Heart left ventricle (tissue), 13 donors: ENCODE measurements around the gene LILRA6.
"Not testable (repeated sequence)": the region's sequence is repeated elsewhere in the genome, so short reads cannot be mapped to it uniquely, and the experiment has no call there.

Experiments
- CTCF ChIP-seq, 12 donors: fragments of 200-600 bp; sonication (generic) in 4 of 12; IDR thresholded peaks; one replicate each; pipeline versions ENCODE4 v1.5.0 to v1.8.0; 2018 to 2022; ENCODE audit warnings: antibody characterized with exemption in 12 of 12, mild to moderate bottlenecking in 5 of 12
- POLR2A ChIP-seq, 2 donors: fragments of 450-650 bp; IDR thresholded peaks; one replicate each; pipeline ENCODE4 v1.6.1; 2017; ENCODE audit warnings: antibody characterized with exemption in 2 of 2, mild to moderate bottlenecking in 2 of 2, moderate library complexity in 2 of 2
- donor health status: ischemic (EF 13 %, LVEDD 7.1; RV severe dilation, severe dysfunction).
- donor health status: DM: no; HTN: yes; CAD: no.
- donor health status: DM: no; HTN: no; CAD: no.
- donor health status: ischemic (EF 25% LVEDD 6.9; RV normal size, moderate dysfunction).
- donor health status: ischemic (EF 25% LVEDD 5.7; RV mildly dilated, moderate dysfunction).
- donor health status: ischemic (EF 35%, LVEDD 5.7; RV mildly dilated, moderate dysfunction).
- donor health status: nonischemic (EF 11% LVEDD 7.7; RV severe dilation, severe dysfunction).
- donor health status: DM: yes; HTN: yes; CAD: no.
- donor health status: PGD.
- donor health status: ischemic (EF 29% LVEDD 5.4; RV normal size, mild dysfunction).
- donor health status: nonischemic (EF 23%, LVEDD 6.1; RV moderate dilation, normal function).

GRCh38 chr19:54242646-54243045 is at the start of gene LILRA6:
- TF ChIP-seq CTCF, POLR2A (IDR thresholded peaks at IDR 0.05): not testable (repeated sequence)
